Esophagus (tissue), 2 donors: ENCODE data around the gene FCAR. TPM values are rescaled to one million over a fixed set of nuclear protein-coding genes. Genes with fewer than 3 reads are reported as not detected.
"Not testable (repeated sequence)": the region's sequence is repeated elsewhere in the genome, so short reads cannot be mapped to it uniquely, and the experiment has no call there.

Experiments
- H3K27ac ChIP-seq, 2 donors: one replicate each; pipeline ENCODE4 v1.5.1; 2013; ENCODE audit warnings: low read depth in 2 of 2, mild to moderate bottlenecking in 2 of 2, inconsistent platforms in 1 of 2, low read length in 1 of 2, moderate library complexity in 1 of 2
- H3K27me3 ChIP-seq, 2 donors: one replicate each; pipeline ENCODE4 v1.6.1; 2013; ENCODE audit warnings: low read length in 2 of 2, control low read depth in 1 of 2, mild to moderate bottlenecking in 1 of 2; ENCODE audit not compliant: insufficient read depth in 2 of 2, control insufficient read depth in 1 of 2
- H3K36me3 ChIP-seq, 2 donors: one replicate each; pipeline ENCODE4 v1.6.1; 2013; ENCODE audit warnings: low read length in 1 of 2; ENCODE audit not compliant: control insufficient read depth in 2 of 2, insufficient read depth in 2 of 2
- H3K4me1 ChIP-seq, 2 donors: one replicate each; pipeline ENCODE4 v1.6.1; 2013; ENCODE audit warnings: low read length in 1 of 2; ENCODE audit not compliant: control insufficient read depth in 2 of 2, insufficient read depth in 2 of 2
- H3K4me3 ChIP-seq, 2 donors: one replicate each; pipeline ENCODE4 v1.5.1; 2013; ENCODE audit warnings: low read length in 2 of 2, mild to moderate bottlenecking in 2 of 2, low read depth in 1 of 2, moderate library complexity in 1 of 2
- H3K9me3 ChIP-seq, 2 donors: one replicate each; pipeline ENCODE4 v1.6.1; 2013; ENCODE audit warnings: mild to moderate bottlenecking in 2 of 2, low read depth in 1 of 2, low read length in 1 of 2, moderate library complexity in 1 of 2; ENCODE audit not compliant: control insufficient read depth in 2 of 2, insufficient read depth in 1 of 2
- WGBS, 2 donors: extraction: QIAGEN DNeasy Blood & Tissue Kit; methylation state at CpG; one replicate each; pipeline ENCODE4 v1.1.7; 2013; 5-methylcytosine and 5-hydroxymethylcytosine counted together
- polyA plus RNA-seq, 2 donors: library from polyadenylated mRNA; stranded (reverse); fragments of 200-250 nt; gene quantifications; one replicate each; pipeline ENCODE4 v1.2.3, GENCODE V29; 2013
- donor health status: healthy with polysubstance abuse.
- donor health status: Bipolar disorder and iron deficiency.

FCAR gene
- polyA plus RNA-seq, 2 donors = 0.10 TPM; not detected in 1

GRCh38 chr19:54903303-54903702 lies 29.3 kb downstream of the FCAR start:
- Histone ChIP-seq H3K27me3 (no peaks in the 10 kb centered on the region), H3K36me3 (no peaks in the 10 kb centered on the region), H3K9me3 (no peaks in the 10 kb centered on the region), H3K4me1 (no peaks in the 10 kb centered on the region), H3K27ac (no peak overlapping the region), H3K4me3 (no peak overlapping the region)
- 94 to 96% methylated on average over 6 of the region's 6 CpGs for WGBS, 2 donors

- H3K27ac ChIP-seq, H3K36me3 ChIP-seq, H3K4me1 ChIP-seq, H3K27me3 ChIP-seq, H3K4me3 ChIP-seq, H3K9me3 ChIP-seq: not testable (repeated sequence)
- WGBS, 2 donors = 82 to 85% methylated on average over 4 of the region's 4 CpGs
Measured at GRCh38 chr19:54904261-54904660, 30.2 kb downstream of the FCAR start.

- Histone ChIP-seq H3K4me1 (no peaks in the 10 kb centered on the region), H3K9me3 (no peaks in the 10 kb centered on the region), H3K27me3 (no peaks in the 10 kb centered on the region), H3K27ac (no peak overlapping the region), H3K4me3 (no peak overlapping the region), H3K36me3 (no peaks in the 10 kb centered on the region)
- WGBS, 2 donors = 39 to 51% methylated on average over 5 of the region's 5 CpGs
Measured at GRCh38 chr19:54905421-54905802, 31.4 kb downstream of the FCAR start.

- Histone ChIP-seq H3K27me3 (no peaks in the 10 kb centered on the region), H3K36me3 (no peaks in the 10 kb centered on the region), H3K4me1 (no peaks in the 10 kb centered on the region), H3K4me3 (no peak within 1 kb of the TSS), H3K9me3 (no peaks in the 10 kb centered on the region), H3K27ac (no peak within 1 kb of the TSS)
- WGBS, 2 donors = 39 to 53% methylated on average over 22 of the region's 22 CpGs
Measured at GRCh38 chr19:54905803-54906511, 31.9 kb downstream of the FCAR start, which contains the start of gene NCR1. NCR1 (plus strand) TSS chr19:54906148; CDS start chr19:54906188, 40 bp downstream.

GRCh38 chr19:54906819-54907218 lies 32.8 kb downstream of the FCAR start:
- no peak overlapping the region for H3K27ac ChIP-seq
- H3K4me1 ChIP-seq = no peaks in the 10 kb centered on the region
- H3K27me3 ChIP-seq = no peaks in the 10 kb centered on the region
- H3K4me3 ChIP-seq = no peak overlapping the region
- H3K9me3 ChIP-seq = no peaks in the 10 kb centered on the region
- 80 to 86% methylated on average over 7 of the region's 7 CpGs for WGBS, 2 donors
- H3K36me3 ChIP-seq = no peaks in the 10 kb centered on the region

- H3K9me3 ChIP-seq = not testable (repeated sequence)
- 58 to 90% methylated on average over 3 of the region's 5 CpGs for WGBS, 2 donors
Measured at GRCh38 chr19:54907899-54908298, 33.9 kb downstream of the FCAR start.

GRCh38 chr19:54916822-54917221 lies 42.8 kb downstream of the FCAR start:
- Histone ChIP-seq H3K9me3 (peaks cover 0 to 2% of the 10 kb centered on the region in 2 donors), H3K4me3 (no peak overlapping the region), H3K4me1 (no peaks in the 10 kb centered on the region), H3K27ac (no peak overlapping the region), H3K36me3 (no peaks in the 10 kb centered on the region), H3K27me3 (peaks cover 0 to 3% of the 10 kb centered on the region in 2 donors)
- 68 to 71% methylated on average over 11 of the region's 11 CpGs for WGBS, 2 donors

More at GRCh38 chr19:54907899-54908298, 33.9 kb downstream of the FCAR start:
- not testable (repeated sequence) for H3K4me3 ChIP-seq, H3K27me3 ChIP-seq, H3K36me3 ChIP-seq, H3K4me1 ChIP-seq, H3K27ac ChIP-seq

- Histone ChIP-seq H3K4me1 (no peaks in the 10 kb centered on the region), H3K27ac (no peak overlapping the region), H3K9me3 (no peaks in the 10 kb centered on the region), H3K4me3 (no peak overlapping the region), H3K27me3 (peaks cover 0 to 3% of the 10 kb centered on the region in 2 donors), H3K36me3 (no peaks in the 10 kb centered on the region)
- WGBS, 2 donors = 79 to 80% methylated on average over 9 of the region's 9 CpGs
Measured at GRCh38 chr19:54918499-54918898, 44.5 kb downstream of the FCAR start.

- H3K27ac ChIP-seq, H3K36me3 ChIP-seq, H3K9me3 ChIP-seq, H3K4me3 ChIP-seq, H3K27me3 ChIP-seq, H3K4me1 ChIP-seq: not testable (repeated sequence)
- WGBS, 2 donors = 36% methylated on average over 21 to 23 of the region's 24 CpGs
Measured at GRCh38 chr19:54919646-54920563, 45.9 kb downstream of the FCAR start.
